GM12864 (cell line): ENCODE measurements around the gene CRADD.

Experiments used
- DNase-seq: peaks from one replicate; pipeline ENCODE4 v3.0.0-alpha.2; 2011; ENCODE audit warnings: low read depth
- H3K4me3 ChIP-seq: 2 replicates; pipeline ENCODE4 v1.5.1; 2011; ENCODE audit warnings: mild to moderate bottlenecking, low read depth, low read length, control low read depth
- TF ChIP-seq, protein P1 (sequence below): IDR thresholded peaks from 2 replicates; pipeline ENCODE4 v1.5.1; 2011; ENCODE audit warnings: low read depth, mild to moderate bottlenecking, moderate library complexity, low read length, control low read depth, inconsistent platforms; ENCODE audit errors: missing control alignments

The CRADD gene

GRCh38 chr12:93894391-93895088 is 217.4 kb downstream of the CRADD start:
- TF ChIP-seq, protein P1, sequence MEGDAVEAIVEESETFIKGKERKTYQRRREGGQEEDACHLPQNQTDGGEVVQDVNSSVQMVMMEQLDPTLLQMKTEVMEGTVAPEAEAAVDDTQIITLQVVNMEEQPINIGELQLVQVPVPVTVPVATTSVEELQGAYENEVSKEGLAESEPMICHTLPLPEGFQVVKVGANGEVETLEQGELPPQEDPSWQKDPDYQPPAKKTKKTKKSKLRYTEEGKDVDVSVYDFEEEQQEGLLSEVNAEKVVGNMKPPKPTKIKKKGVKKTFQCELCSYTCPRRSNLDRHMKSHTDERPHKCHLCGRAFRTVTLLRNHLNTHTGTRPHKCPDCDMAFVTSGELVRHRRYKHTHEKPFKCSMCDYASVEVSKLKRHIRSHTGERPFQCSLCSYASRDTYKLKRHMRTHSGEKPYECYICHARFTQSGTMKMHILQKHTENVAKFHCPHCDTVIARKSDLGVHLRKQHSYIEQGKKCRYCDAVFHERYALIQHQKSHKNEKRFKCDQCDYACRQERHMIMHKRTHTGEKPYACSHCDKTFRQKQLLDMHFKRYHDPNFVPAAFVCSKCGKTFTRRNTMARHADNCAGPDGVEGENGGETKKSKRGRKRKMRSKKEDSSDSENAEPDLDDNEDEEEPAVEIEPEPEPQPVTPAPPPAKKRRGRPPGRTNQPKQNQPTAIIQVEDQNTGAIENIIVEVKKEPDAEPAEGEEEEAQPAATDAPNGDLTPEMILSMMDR, result no peak
- DNase-seq, result no peak
- no peak overlapping the region for H3K4me3 ChIP-seq

- TF ChIP-seq, protein P1, result no peak
- no peak overlapping the region for H3K4me3 ChIP-seq
- no peak for DNase-seq
These were observed 217.9 kb downstream of the CRADD start for GRCh38 chr12:93895089-93895445.

GRCh38 chr12:93896427-93896826 is 219.3 kb downstream of the CRADD start:
- no peak overlapping the region for H3K4me3 ChIP-seq
- TF ChIP-seq, protein P1, result peak; percentile 18
- DNase-seq, result no peak

GRCh38 chr12:93896952-93897351 is 219.8 kb downstream of the CRADD start:
- TF ChIP-seq, protein P1, result no peak
- DNase-seq, result no peak

DNA sequence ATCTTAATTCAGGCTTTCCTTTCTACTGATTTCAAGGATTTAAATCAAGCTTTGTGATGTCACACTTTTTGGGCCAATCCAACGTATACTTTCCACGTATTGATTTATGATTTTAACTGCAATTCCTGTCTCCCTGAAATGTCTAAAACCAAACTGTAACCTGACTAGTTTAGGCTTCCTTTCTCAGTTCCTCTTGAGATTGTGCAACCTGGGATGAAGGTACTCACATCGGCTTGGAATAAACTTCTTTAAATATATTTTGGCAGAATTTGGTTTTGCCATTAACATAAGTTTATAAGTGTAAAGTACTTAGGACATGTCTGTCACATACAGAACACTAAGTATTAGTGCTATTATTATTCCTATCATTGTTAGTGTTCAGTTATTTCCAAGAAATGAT is 224.6 kb downstream of the CRADD start:
- H3K4me3 ChIP-seq, result no peak overlapping the region
- TF ChIP-seq, protein P1, result no peak
- no peak for DNase-seq

More at GRCh38 chr12:93896952-93897351, 219.8 kb downstream of the CRADD start:
- H3K4me3 ChIP-seq, result no peak overlapping the region

DNA sequence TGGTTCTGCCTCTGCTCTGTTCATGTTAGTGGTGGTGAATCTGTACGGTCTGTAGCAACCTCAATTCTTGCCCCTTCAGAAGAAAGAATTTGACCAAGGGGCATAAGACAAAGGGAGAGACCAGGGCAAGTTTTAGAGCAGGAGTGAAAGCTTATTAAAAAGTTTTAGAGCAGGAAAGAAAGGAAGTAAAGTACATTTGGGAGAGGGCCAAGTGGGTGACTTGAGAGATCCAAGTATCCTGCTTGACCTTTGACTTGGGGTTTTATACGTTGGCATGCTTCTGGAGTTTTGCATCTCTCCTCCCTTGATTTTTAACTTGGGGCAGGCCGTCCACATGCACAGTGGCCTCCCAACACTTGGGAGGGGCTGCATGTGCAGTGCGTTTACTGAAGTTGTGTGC is 225.0 kb downstream of the CRADD start:
- H3K4me3 ChIP-seq, result no peak overlapping the region
- DNase-seq, result no peak
- TF ChIP-seq, protein P1, result no peak
